Hematopoietic multipotent progenitor cell treated with erythropoietin and hydrocortisone succinate and interleukin-3 and kit ligand, for 15 days (in vitro differentiated cells): ENCODE data around the gene DLG2.
"Not testable (repeated sequence)": the region's sequence is repeated elsewhere in the genome, so short reads cannot be mapped to it uniquely, and the experiment has no call there.

Experiments
- DNase-seq: peaks from one replicate; pipeline ENCODE4 v3.0.0-alpha.2; 2015; ENCODE audit warnings: low spot score

The DLG2 gene

GRCh38 chr11:85316967-85317366 lies 310.2 kb downstream of the DLG2 start:
- DNase-seq = no peak

GRCh38 chr11:85313741-85314140 lies 313.4 kb downstream of the DLG2 start:
- DNase-seq = no peak

DNA sequence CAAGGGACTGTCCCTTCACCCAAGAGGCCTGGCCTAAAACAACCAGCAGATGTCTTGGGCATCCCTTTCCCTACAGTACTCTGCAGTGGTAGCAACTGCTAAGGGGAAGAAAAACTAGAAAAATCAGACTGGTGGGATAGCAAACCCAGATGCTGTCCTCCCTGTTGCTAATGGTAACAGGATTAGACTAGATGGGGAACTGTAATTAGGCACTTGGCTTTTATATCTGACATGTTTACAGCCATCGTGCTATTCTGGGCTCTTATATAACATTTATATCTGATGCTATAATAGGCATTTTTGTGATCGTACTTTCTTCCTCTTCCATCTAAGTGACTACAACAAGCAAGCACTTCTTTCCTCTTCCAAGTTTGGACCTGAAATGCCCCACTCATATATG lies 316.7 kb downstream of the DLG2 start:
- no peak for DNase-seq

GRCh38 chr11:85307366-85307765 lies 319.8 kb downstream of the DLG2 start:
- no peak for DNase-seq

DNA sequence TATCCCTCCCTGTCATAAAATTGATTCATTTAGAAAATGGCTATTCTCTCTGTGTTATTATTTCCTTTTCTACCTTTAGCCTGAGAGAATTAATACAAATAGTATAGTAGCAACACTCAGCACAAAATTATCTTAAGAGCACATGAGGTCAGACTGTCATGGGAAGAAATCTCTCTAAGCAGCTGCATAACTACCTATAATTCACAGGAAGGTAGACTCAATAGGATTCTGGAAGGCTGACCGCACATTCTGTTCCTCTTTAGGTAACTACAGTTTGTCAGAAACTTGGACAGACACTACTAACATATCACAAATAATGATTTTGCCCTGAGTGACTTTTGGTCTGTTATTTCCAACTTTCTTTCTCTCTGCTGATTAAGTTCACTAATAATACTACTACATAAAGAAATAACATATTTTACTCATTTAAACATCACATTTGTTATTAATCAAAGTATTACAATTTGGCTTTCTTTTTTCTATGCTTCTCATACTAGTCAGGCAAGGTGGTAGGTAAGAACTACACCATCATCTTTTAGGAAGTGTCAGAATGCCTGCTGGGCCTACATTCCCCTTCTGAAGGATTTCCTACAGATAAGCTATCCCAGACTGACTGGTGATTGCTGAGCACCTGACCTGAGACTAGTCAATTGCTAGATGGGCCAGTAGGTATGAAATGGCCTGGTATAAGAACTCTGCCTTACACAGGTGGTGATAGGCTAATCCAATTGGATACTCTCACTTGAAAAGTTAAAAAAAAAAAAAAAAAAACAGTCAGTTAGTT lies 325.1 kb downstream of the DLG2 start:
- no peak for DNase-seq

DNA sequence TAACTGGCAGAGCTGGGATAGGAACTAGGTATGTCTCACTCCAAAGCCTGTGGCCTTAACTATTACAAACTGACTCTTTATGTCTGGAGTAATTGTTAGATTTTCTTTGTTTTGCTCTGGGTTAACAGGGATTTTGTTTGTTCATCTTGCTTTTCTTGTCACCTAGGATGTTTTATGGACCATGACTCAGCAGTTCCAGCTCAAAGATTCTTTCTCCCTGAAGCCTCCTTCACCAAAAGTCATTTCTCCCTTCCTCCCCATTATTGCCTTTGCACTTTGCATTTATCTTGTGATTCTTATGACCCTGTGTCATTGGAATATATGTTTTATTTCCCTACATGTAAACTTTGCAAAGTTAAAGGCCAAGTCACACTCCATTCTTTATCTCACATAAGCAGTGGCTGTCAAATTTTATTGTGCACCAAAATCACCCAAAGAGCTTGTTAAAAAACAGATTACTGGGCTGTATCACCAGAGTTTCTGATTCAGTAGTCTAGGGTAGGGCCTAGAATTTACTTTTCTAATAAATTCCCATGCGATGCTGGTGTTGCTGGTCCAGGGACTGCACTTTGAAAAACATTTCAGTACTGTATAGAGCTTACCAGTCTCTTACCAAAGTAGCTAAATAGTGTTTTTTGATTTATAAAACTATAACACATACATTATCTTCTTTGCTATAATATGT lies 327.7 kb downstream of the DLG2 start:
- no peak for DNase-seq

DNA sequence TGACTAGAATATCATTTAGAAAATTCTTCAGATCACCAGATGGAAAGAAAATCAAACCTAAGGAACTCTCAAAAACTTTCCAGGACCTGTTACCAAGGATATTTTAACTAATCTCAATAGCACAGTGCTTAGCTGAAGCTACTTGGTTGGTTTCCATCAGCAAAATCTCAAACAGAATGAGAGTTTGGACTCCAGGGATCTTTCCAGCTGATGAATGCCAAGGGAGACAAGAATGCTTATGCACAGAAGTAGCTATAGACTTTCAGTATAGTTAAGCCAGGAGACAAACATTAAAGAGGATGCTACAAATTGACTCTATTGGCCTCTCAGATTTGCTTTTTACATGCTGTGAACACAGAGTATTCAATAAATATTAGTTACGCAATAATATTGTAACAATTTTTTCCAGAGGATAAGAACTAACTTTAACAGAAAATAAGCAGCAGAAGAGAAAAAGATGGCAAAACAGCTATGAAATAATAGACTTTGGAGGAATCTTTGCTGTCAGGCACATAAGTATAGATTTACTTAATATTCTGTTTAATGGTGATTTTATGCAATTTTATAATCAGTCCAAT lies 331.4 kb downstream of the DLG2 start:
- DNase-seq = no peak

DNA sequence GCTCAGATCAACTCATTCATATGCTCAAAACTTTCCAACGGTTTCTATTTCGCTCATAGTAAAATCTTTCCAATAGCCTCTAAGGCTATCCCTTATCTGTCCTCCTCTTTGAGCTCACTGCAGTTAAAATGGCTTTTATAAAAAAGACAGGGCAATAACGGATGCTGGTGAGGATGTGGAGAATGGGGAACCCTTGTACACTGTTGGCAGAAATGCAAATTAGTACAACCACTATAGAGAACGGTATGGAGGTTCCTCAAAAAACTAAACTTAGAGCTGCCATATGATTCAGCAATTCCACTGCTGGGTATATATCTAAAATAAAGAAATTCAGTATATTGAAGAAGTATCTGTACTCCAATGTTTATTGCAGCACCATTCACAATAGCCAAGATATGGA lies 345.6 kb downstream of the DLG2 start:
- DNase-seq = no peak

DNA sequence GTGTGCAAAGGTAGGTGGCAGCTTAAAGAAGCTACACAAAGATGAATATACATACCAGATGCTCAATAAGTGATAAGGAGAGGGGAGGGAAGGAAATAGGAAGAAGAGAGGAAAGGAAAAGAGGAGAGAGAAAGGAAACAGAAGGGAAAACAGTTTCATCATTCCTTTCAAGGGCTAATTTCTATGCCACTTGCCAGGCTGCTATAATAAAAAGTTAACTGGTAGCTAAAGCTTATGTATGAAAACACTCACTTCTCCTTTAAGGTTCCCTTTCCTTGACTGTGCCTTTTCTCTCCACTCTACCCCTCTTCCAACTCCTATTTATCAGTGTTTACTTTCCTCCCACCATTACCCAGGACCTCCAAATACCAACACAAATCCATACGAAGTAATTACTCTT lies 347.9 kb downstream of the DLG2 start:
- no peak for DNase-seq

GRCh38 chr11:85277693-85278092 lies 349.5 kb downstream of the DLG2 start:
- DNase-seq = no peak

- DNase-seq = no peak
Measured at GRCh38 chr11:85276332-85276731, 350.8 kb downstream of the DLG2 start.

- not testable (repeated sequence) for DNase-seq
Measured at GRCh38 chr11:85270315-85270714, 356.8 kb downstream of the DLG2 start.

GRCh38 chr11:85269109-85269508 lies 358.0 kb downstream of the DLG2 start:
- DNase-seq = no peak

GRCh38 chr11:85266646-85267045 lies 360.5 kb downstream of the DLG2 start:
- DNase-seq = no peak

- no peak for DNase-seq
Measured at GRCh38 chr11:85263328-85263727, 363.8 kb downstream of the DLG2 start.

DNA sequence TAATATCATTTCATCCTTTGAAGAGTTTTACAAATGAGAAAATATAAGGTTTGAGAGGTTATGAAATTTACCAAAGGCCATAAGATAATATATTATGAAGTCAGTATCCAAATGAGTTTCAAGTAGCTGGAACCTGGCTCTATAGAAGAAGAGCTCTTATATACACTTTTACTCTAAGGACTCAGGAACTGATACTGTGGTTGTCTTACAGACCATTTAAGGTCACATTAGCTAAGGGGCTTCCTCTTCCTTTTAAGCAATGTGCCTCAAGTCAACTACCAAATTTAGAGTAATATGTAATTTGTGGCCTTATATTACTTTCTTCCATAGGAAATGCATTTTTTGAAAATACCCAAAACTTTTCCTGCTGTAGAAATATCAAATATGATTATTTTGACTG lies 369.3 kb downstream of the DLG2 start:
- no peak for DNase-seq

DNA sequence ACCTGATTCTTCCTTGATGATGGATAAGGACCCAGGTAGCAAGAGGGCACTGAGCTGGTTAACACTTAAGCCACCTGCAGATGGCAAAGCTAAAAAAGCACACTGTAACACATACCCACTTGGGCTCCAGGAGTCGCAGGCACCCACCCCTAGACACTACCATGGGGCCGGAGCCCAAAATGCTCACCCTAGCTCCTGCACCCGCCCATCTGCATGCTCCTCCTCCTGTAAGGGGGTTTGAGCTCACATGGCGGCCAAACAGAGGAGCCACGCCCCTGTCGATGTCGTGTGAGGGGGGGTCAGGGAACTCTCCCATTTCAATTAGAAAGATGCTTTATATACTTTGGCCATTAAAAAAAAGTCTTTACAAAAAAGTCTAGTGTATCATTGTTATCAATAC lies 370.7 kb downstream of the DLG2 start:
- no peak for DNase-seq

DNA sequence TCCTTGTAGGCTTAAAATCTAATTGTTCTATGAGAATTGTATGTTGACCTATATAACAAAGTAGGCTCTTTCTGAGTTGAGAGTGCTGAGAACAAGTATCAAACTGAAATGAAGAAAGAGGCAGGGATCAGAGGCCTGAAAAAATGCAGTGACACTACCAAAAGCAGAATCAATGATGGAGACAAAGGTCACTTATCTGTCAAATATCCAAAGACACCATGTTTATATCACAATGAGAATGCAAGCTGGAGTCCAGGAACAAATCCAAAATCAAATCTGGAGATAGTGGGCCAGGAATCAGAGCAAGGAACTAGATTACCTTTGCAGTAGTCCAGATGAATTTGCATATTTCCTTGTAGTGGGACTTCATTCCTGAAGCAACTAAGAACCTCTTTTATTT lies 377.7 kb downstream of the DLG2 start:
- no peak for DNase-seq

DNA sequence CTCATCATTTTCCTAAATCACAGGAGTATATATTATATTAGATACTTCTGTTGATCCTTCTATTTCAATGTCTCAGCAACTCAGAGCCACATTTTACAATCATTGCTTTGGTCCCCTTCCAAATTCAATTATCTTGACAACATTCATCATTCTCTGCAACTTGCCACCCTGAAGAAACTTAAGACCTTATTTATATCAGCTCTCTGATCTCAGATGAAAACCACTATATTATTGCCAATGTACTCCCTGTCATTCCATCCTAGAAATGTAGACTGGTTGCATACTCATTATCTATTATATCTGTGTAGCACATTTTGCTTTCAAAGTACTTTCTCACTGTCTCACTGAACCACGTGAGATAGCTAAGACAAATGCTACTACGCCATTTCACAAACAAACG lies 379.3 kb downstream of the DLG2 start:
- no peak for DNase-seq

DNA sequence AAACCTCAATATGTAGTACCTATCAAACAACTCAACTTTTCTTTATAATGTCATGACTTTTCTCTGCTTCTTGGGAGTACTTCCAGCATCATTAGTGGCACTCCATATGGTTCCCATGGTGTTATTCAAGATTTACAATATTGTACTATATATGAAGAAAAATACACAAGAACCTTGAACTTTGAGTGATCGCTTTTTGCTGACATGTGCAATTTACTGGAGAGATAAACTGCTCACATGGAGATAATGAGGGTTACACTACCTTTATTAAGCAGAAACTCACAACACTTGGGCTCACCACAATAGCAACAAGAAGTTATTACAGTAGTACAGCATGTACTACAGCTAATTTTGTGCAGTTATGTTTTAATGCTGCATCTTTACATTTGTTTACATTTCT lies 388.2 kb downstream of the DLG2 start:
- no peak for DNase-seq

DNA sequence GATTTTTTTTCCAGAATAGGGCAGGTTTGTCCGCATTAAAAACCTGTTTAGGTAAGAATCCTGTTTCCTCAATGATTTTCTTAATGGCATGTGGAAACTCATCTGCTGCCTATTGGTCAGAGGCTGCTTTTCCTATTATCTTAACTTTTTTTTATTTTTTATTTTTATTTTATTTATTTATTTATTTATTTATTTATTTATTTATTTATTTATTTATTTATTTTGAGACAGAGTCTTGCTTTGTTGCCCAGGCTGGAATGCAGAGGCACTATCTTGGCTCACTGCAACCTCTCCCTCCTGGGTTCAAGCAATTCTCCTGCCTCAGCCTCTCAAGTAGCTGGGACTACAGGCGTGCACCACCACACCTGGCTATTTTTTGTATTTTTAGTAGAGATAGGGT lies 389.1 kb downstream of the DLG2 start:
- DNase-seq = not testable (repeated sequence)

GRCh38 chr11:85236211-85236610 lies 390.9 kb downstream of the DLG2 start:
- no peak for DNase-seq

GRCh38 chr11:85232559-85232958 lies 394.6 kb downstream of the DLG2 start:
- no peak for DNase-seq
